Tibial artery (tissue), 4 donors: ENCODE measurements around the gene SERPINF2.
"Not testable (repeated sequence)": the region's sequence is repeated elsewhere in the genome, so short reads cannot be mapped to it uniquely, and the experiment has no call there.

Experiments
- DNase-seq, 2 donors: peaks; one replicate each; pipeline ENCODE4 v3.0.0-alpha.2; 2019
- H3K27ac ChIP-seq, 2 donors: fragments of 200-600 bp; sonication (generic) in 1 of 2; 1 replicate in 1 of 2; 2 replicates in 1 of 2; pipeline ENCODE4 v1.5.1; 2018 to 2019; ENCODE audit warnings: mild to moderate bottlenecking in 1 of 2
- H3K27me3 ChIP-seq, 2 donors: fragments of 200-600 bp; sonication (generic) in 1 of 2; one replicate each; pipeline versions ENCODE4 v1.5.1 to v1.6.0; 2016 to 2019
- H3K36me3 ChIP-seq, 3 donors: fragments of 200-600 bp; sonication (generic) in 2 of 3; one replicate each; pipeline ENCODE4 v1.5.1; 2016 to 2019; ENCODE audit warnings: mild to moderate bottlenecking in 2 of 3
- H3K4me1 ChIP-seq, 4 donors: fragments of 200-600 bp; sonication (generic) in 2 of 4; 1 replicate in 3 of 4; 2 replicates in 1 of 4; pipeline ENCODE4 v1.5.1; 2016 to 2019
- H3K4me3 ChIP-seq, 2 donors: fragments of 200-600 bp; sonication (generic) in 1 of 2; 1 replicate in 1 of 2; 2 replicates in 1 of 2; pipeline ENCODE4 v1.5.1; 2018 to 2019; ENCODE audit warnings: mild to moderate bottlenecking in 2 of 2
- H3K9me3 ChIP-seq, 3 donors: fragments of 200-600 bp; sonication (generic) in 1 of 3; one replicate each; pipeline ENCODE4 v1.5.1; 2016 to 2019
- CTCF ChIP-seq, 2 experiments: fragments of 200-600 bp in 1 of 2; fragments of 450-650 bp in 1 of 2; IDR thresholded peaks; one replicate each; pipeline ENCODE4 v1.5.1; 2017 to 2019; ENCODE audit warnings: antibody characterized with exemption in 2 of 2, mild to moderate bottlenecking in 1 of 2, moderate library complexity in 1 of 2
- intact Hi-C: fragments of 100-400 bp; cut with DNase I; formaldehyde crosslinking; loops from one replicate; pipeline ENCODE4 v1.15.0; 2023; ENCODE audit warnings: low total_unique reads

The SERPINF2 gene

GRCh38 chr17:1716912-1717695, 25.6 kb upstream of the SERPINF2 start:
- Histone ChIP-seq H3K27me3 (no peaks in the 10 kb centered on the region), H3K36me3 (peaks cover 14 to 24% (median 16%) of the 10 kb centered on the region in 3 donors), H3K9me3 (no peaks in the 10 kb centered on the region), H3K27ac (peak overlapping the region; percentile 98 to 99), H3K4me3 (peak overlapping the region; percentile 62 to 68), H3K4me1 (peaks cover 0 to 45% (median 38%) of the 10 kb centered on the region in 4 donors)
- TF ChIP-seq CTCF (IDR thresholded peaks at IDR 0.05): no peak
- intact Hi-C loops: loop anchor here (5.0 to 10.0 kb wide), 2 partner anchors 150 to 318 kb away; partner anchors contain the start of gene DPH1
- peak; percentile 95 to 97 for DNase-seq

DNA sequence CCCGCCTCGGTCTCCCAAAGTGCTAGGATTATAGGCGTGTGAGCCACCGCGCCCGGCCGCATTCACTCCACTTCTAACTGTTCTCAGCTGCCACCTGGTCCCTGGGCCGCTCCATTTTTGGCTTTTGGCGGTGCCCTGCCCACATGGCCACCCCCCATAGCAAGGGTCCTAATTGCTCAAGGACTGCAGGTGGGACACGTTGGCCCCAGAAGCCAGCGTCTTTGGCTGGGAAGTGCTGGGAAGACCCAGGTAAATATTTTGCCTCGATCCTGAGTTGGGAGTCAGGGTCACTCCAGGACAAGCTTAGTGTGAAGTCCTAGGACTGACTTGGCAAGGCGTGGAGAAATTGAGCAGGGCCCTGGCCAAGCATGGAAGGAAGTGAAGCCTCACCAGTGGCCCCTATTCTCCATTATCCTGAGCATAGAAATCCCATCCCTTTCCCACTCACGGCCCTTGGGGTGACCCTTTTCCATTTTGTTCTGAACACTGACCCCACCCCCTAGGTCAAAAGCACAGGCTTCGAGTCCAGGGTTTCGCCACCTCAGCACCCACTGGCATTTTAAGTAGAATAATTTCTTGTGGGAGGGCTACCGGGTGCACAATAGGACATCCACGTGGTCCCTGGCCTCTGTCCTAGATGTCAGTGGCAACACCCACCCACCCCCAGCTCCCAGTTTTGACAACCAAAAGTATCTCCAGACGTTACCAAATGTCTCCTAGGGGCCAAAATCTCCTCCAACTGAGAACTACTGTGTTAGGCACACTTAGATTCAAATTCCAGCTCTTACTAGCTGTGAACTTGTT, 24.1 kb upstream of the SERPINF2 start:
- intact Hi-C loops: loop anchor here (5.0 to 10.0 kb wide), 2 partner anchors 149 to 316 kb away; partner anchors contain the start of gene DPH1
- Histone ChIP-seq H3K4me3 (no peak overlapping the region), H3K4me1 (peaks cover 0 to 33% (median 24%) of the 10 kb centered on the region in 4 donors), H3K27ac (peak overlapping the region; percentile 98 to 99), H3K27me3 (no peaks in the 10 kb centered on the region), H3K36me3 (peaks cover 0 to 9% (median 2%) of the 10 kb centered on the region in 3 donors), H3K9me3 (no peaks in the 10 kb centered on the region)
- DNase-seq: peak in 1 of 2 donors; percentile 71
- no peak for TF ChIP-seq CTCF (IDR thresholded peaks at IDR 0.05)

GRCh38 chr17:1720856-1721386, 21.8 kb upstream of the SERPINF2 start:
- no peaks in the 10 kb centered on the region for H3K27me3 ChIP-seq
- intact Hi-C loops: loop anchor here (10.0 kb wide), 1 partner anchor 114 kb away; the partner anchor contains the start of gene RPA1
- no peak overlapping the region for H3K27ac ChIP-seq
- no peak overlapping the region for H3K4me3 ChIP-seq
- H3K36me3 ChIP-seq: peaks cover 0 to 2% (median under 1%) of the 10 kb centered on the region in 3 donors
- H3K9me3 ChIP-seq: no peaks in the 10 kb centered on the region
- peaks cover 0 to 41% (median 25%) of the 10 kb centered on the region in 4 donors for H3K4me1 ChIP-seq
- DNase-seq: peak; percentile 67 to 78
- peak; percentile 96 to 97 for TF ChIP-seq CTCF (IDR thresholded peaks at IDR 0.05)

DNA sequence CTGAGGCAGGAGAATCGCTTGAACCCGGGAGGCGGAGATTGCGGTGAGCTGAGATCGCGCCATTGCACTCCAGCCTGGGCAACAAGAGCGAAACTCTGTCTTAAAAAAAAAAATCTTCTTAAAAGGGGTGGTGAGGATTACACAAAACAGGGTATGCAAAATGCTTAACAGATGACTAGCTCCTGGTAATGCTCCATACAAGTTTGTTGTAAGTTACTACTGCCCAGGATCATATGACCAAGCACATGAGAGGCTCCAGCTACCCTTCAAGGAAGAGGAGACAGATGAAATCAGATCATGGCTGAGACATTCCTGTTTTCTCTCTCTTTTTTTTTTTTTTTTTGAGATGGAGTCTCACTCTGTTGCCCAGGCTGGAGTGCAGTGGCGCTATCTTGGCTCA, 20.6 kb upstream of the SERPINF2 start:
- H3K4me3 ChIP-seq, DNase-seq, H3K27ac ChIP-seq, H3K9me3 ChIP-seq, H3K27me3 ChIP-seq: not testable (repeated sequence)
- intact Hi-C loops: loop anchor here (10.0 kb wide), 1 partner anchor 113 kb away; the partner anchor contains the start of gene RPA1
- peaks cover 0 to 48% (median 31%) of the 10 kb centered on the region in 4 donors for H3K4me1 ChIP-seq
- peaks cover 0 to 13% (median 12%) of the 10 kb centered on the region in 3 donors for H3K36me3 ChIP-seq

- Histone ChIP-seq H3K27ac (peak within 1 kb of the TSS; percentile 78 to 86), H3K27me3 (no peaks in the 10 kb centered on the region), H3K4me1 (peaks cover 0 to 42% (median 26%) of the 10 kb centered on the region in 4 donors), H3K4me3 (peak within 1 kb of the TSS; percentile 75 to 85), H3K36me3 (peaks cover 9 to 36% (median 34%) of the 10 kb centered on the region in 3 donors), H3K9me3 (no peaks in the 10 kb centered on the region)
- intact Hi-C loops: loop anchor here (2.0 to 10.0 kb wide), 2 partner anchors 56 to 110 kb away; partner anchors contain the start of gene RPA1
- no peak for TF ChIP-seq CTCF (IDR thresholded peaks at IDR 0.05)
- peak; percentile 94 to 95 for DNase-seq
Observed at GRCh38 chr17:1724351-1724868, 18.3 kb upstream of the SERPINF2 start, which contains the start of gene WDR81. Gene WDR81 (plus strand): TSS chr17:1724704. CDS start chr17:1724960, 256 bp downstream.
